Endodermal cell (in vitro differentiated cells): ENCODE measurements around the gene TAPT1. TPM values are rescaled to one million over a fixed set of nuclear protein-coding genes. Genes with fewer than 3 reads are reported as not detected.
"Not testable (repeated sequence)": the region's sequence is repeated elsewhere in the genome, so short reads cannot be mapped to it uniquely, and the experiment has no call there.

ENCODE experiments used
- DNase-seq: peaks from one replicate; pipeline ENCODE4 v3.0.0-alpha.2; 2017
- H3K27ac ChIP-seq: 2 replicates; pipeline ENCODE4 v1.5.1; 2013; ENCODE audit warnings: mild to moderate bottlenecking, low read depth, low read length, moderate library complexity
- H3K27me3 ChIP-seq: 2 replicates; pipeline ENCODE4 v1.6.1; 2013; ENCODE audit warnings: mild to moderate bottlenecking, low read length, moderate library complexity; ENCODE audit not compliant: insufficient read depth, control insufficient read depth, poor library complexity, severe bottlenecking
- H3K36me3 ChIP-seq: 2 replicates; pipeline ENCODE4 v1.7.0; 2013; ENCODE audit warnings: mild to moderate bottlenecking, low read length, moderate library complexity; ENCODE audit not compliant: control insufficient read depth, insufficient read depth
- H3K4me1 ChIP-seq: one replicate; pipeline ENCODE4 v1.7.0; 2013; ENCODE audit warnings: low read length; ENCODE audit not compliant: control insufficient read depth, insufficient read depth
- H3K4me3 ChIP-seq: 2 replicates; pipeline ENCODE4 v1.5.1; 2013; ENCODE audit warnings: mild to moderate bottlenecking, low read length, moderate library complexity
- H3K9ac ChIP-seq: 2 replicates; pipeline ENCODE4 v1.6.1; 2013; ENCODE audit warnings: mild to moderate bottlenecking, low read length, moderate library complexity; ENCODE audit not compliant: poor library complexity, severe bottlenecking; ENCODE audit errors: extremely low read depth
- H3K9me3 ChIP-seq: 2 replicates; pipeline ENCODE4 v1.6.1; 2013; ENCODE audit warnings: mild to moderate bottlenecking, low read length, moderate library complexity; ENCODE audit not compliant: control insufficient read depth
- H3K27ac Mint-ChIP-seq: 2 replicates; pipeline ENCODE4 v1.8.0; 2020; ENCODE audit warnings: mixed read lengths
- H3K27me3 Mint-ChIP-seq: 2 replicates; pipeline ENCODE4 v1.8.0; 2021; ENCODE audit warnings: mild to moderate bottlenecking, mixed read lengths; ENCODE audit not compliant: insufficient read depth
- H3K36me3 Mint-ChIP-seq: 2 replicates; pipeline ENCODE4 v1.8.0; 2020; ENCODE audit warnings: low read depth, mixed read lengths
- H3K4me1 Mint-ChIP-seq: 2 replicates; pipeline ENCODE4 v1.8.0; 2020; ENCODE audit warnings: mixed read lengths
- H3K4me3 Mint-ChIP-seq: 2 replicates; pipeline ENCODE4 v1.8.0; 2020; ENCODE audit warnings: mild to moderate bottlenecking, moderate library complexity, mixed read lengths
- H3K9me3 Mint-ChIP-seq: 2 replicates; pipeline ENCODE4 v1.8.0; 2020; ENCODE audit warnings: mild to moderate bottlenecking, mixed read lengths
- CTCF ChIP-seq: fragments of 200-600 bp; sonication (generic); conservative IDR thresholded peaks from 2 replicates; pipeline ENCODE4 v1.5.0; 2021; ENCODE audit warnings: antibody characterized with exemption, mild to moderate bottlenecking
- WGBS, 2 experiments: methylation state at CpG; one replicate each; pipeline versions ENCODE4 v1.1.5 to v1.1.7; 2013; ENCODE audit warnings: missing lambda C conversion rate in 2 of 2, mixed read lengths in 1 of 2; ENCODE audit not compliant: insufficient coverage in 1 of 2, insufficient read length in 1 of 2; 5-methylcytosine and 5-hydroxymethylcytosine counted together
- total RNA-seq, 2 donors: library from RNA; stranded (reverse); fragmentation: NEBNext Ultra II Directional in 1 of 2; extraction: Animal tissue kit (Norgen Biotek cat#: 25700) in 1 of 2; gene quantifications; 2 replicates in 1 of 2; 3 replicates in 1 of 2; pipeline ENCODE4 v1.2.1, GENCODE V29; 2021

Gene TAPT1
- total RNA-seq, 2 donors from 2014 or later = 19.8 to 22.6 TPM

GRCh38 chr4:16270454-16271328 is 44.4 kb upstream of the TAPT1 start:
- Mint-ChIP-seq H3K27me3 (no peaks in the 10 kb centered on the region), H3K9me3 (peaks cover 3% of the 10 kb centered on the region), H3K36me3 (peaks cover 4% of the 10 kb centered on the region), H3K4me3 (no peak overlapping the region), H3K4me1 (peaks cover 2% of the 10 kb centered on the region), H3K27ac (no peak overlapping the region)
- Histone ChIP-seq H3K4me3 (no peak overlapping the region), H3K36me3 (no peaks in the 10 kb centered on the region), H3K27ac (no peak overlapping the region), H3K4me1 (no peaks in the 10 kb centered on the region), H3K9ac (no peak overlapping the region), H3K27me3 (no peaks in the 10 kb centered on the region), H3K9me3 (no peaks in the 10 kb centered on the region)
- WGBS, 2 experiments = 75 to 78% methylated on average over 3 to 6 of the region's 6 CpGs
- peak; percentile 75 for DNase-seq
- peak; percentile 80 for TF ChIP-seq CTCF

- not testable (repeated sequence) for H3K9me3 ChIP-seq, H3K27ac ChIP-seq, H3K27ac Mint-ChIP-seq, H3K27me3 Mint-ChIP-seq, H3K4me1 ChIP-seq, H3K4me3 Mint-ChIP-seq, H3K9ac ChIP-seq, H3K4me3 ChIP-seq, H3K36me3 Mint-ChIP-seq, H3K27me3 ChIP-seq, H3K4me1 Mint-ChIP-seq, H3K36me3 ChIP-seq, H3K9me3 Mint-ChIP-seq, DNase-seq
- WGBS, 2 experiments = 96% methylated on average over 3 of the region's 4 CpGs; no CpG with 5 or more reads in 1 of the 2 experiments
Measured at GRCh38 chr4:16269742-16270453, 43.6 kb upstream of the TAPT1 start.

GRCh38 chr4:16269240-16269639 is 43.0 kb upstream of the TAPT1 start:
- H3K27ac ChIP-seq = no peak overlapping the region
- Mint-ChIP-seq H3K27me3 (no peaks in the 10 kb centered on the region), H3K36me3 (no peaks in the 10 kb centered on the region), H3K9me3 (no peaks in the 10 kb centered on the region), H3K4me1 (peaks cover 2% of the 10 kb centered on the region), H3K4me3 (no peak overlapping the region), H3K27ac (no peak overlapping the region)
- WGBS, 2 experiments = 88% methylated on average over 1 of the region's 1 CpG
- no peak overlapping the region for H3K9ac ChIP-seq
- H3K36me3 ChIP-seq = no peaks in the 10 kb centered on the region
- TF ChIP-seq CTCF = no peak
- H3K4me1 ChIP-seq = no peaks in the 10 kb centered on the region
- no peaks in the 10 kb centered on the region for H3K27me3 ChIP-seq
- no peak overlapping the region for H3K4me3 ChIP-seq
- H3K9me3 ChIP-seq = no peaks in the 10 kb centered on the region
- DNase-seq = no peak
